Sigmoid colon (tissue), 7 donors: ENCODE measurements around the gene PAX5. TPM values are rescaled to one million over a fixed set of nuclear protein-coding genes. Genes with fewer than 3 reads are reported as not detected.

ENCODE experiments used
- DNase-seq: peaks from one replicate; pipeline ENCODE4 v3.0.0-alpha.2; 2019
- H3K27ac ChIP-seq, 4 donors: fragments of 200-600 bp; sonication (generic); one replicate each; pipeline ENCODE4 v1.5.1; 2016 to 2019; ENCODE audit warnings: mild to moderate bottlenecking in 1 of 4
- H3K27me3 ChIP-seq, 3 donors: fragments of 200-600 bp; sonication (generic); one replicate each; pipeline ENCODE4 v1.5.1; 2019; ENCODE audit warnings: mild to moderate bottlenecking in 1 of 3
- H3K36me3 ChIP-seq, 4 donors: fragments of 200-600 bp; sonication (generic); one replicate each; pipeline ENCODE4 v1.5.1; 2016 to 2019
- H3K4me1 ChIP-seq, 4 donors: fragments of 200-600 bp; sonication (generic); one replicate each; pipeline ENCODE4 v1.5.1; 2017 to 2019
- H3K4me3 ChIP-seq, 4 donors: fragments of 200-600 bp; sonication (generic); one replicate each; pipeline ENCODE4 v1.5.1; 2017 to 2019; ENCODE audit warnings: mild to moderate bottlenecking in 2 of 4, moderate library complexity in 1 of 4
- H3K9me3 ChIP-seq, 4 donors: fragments of 200-600 bp in 3 of 4; sonication (generic) in 3 of 4; one replicate each; pipeline versions ENCODE4 v1.5.1 to v1.6.1; 2013 to 2019
- EP300 ChIP-seq, 4 donors: sonication (generic); formaldehyde crosslinking; IDR thresholded peaks; one replicate each; pipeline ENCODE4 v1.6.1; 2017; ENCODE audit warnings: antibody characterized with exemption in 4 of 4
- POLR2A ChIP-seq, 2 donors: fragments of 450-650 bp; IDR thresholded peaks; one replicate each; pipeline ENCODE4 v1.6.1; 2016; ENCODE audit warnings: antibody characterized with exemption in 2 of 2, mild to moderate bottlenecking in 2 of 2, moderate library complexity in 2 of 2
- POLR2AphosphoS5 ChIP-seq, 4 donors: sonication (generic); formaldehyde crosslinking; IDR thresholded peaks; one replicate each; pipeline ENCODE4 v1.6.1; 2017; ENCODE audit warnings: antibody characterized with exemption in 4 of 4
- WGBS, 2 donors: extraction: QIAGEN DNeasy Blood & Tissue Kit; methylation state at CpG; one replicate each; pipeline ENCODE4 v1.1.7; 2013; 5-methylcytosine and 5-hydroxymethylcytosine counted together
- intact Hi-C: fragments of 100-400 bp; cut with DNase I; formaldehyde crosslinking; loops from one replicate; pipeline ENCODE4 v1.15.1; 2023
- polyA plus RNA-seq, 3 donors: library from polyadenylated mRNA; stranded (reverse); fragments of 200-250 nt; gene quantifications; one replicate each; pipeline ENCODE4 v1.2.3, GENCODE V29; 2013
- total RNA-seq, 4 donors: library from RNA; depleted of rRNA; stranded (reverse); fragments of >200 nt; gene quantifications; one replicate each; pipeline ENCODE4 v1.1.0, GENCODE V29; 2016
- TF ChIP-seq, protein P1 (sequence below), 4 experiments: fragments of 450-650 bp in 3 of 4; fragments of 200-600 bp in 1 of 4; IDR thresholded peaks; one replicate each; pipeline ENCODE4 v1.5.1; 2016 to 2019; ENCODE audit warnings: antibody characterized with exemption in 4 of 4, mild to moderate bottlenecking in 3 of 4, moderate library complexity in 2 of 4
- donor health status: healthy with polysubstance abuse.
- donor health status: Bipolar disorder and iron deficiency.
- donor health status: healthy.

The PAX5 gene
- total and polyA plus RNA-seq, 7 donors: under 0.01 to 20.1 (median 0.23) TPM; not detected in 4

DNA sequence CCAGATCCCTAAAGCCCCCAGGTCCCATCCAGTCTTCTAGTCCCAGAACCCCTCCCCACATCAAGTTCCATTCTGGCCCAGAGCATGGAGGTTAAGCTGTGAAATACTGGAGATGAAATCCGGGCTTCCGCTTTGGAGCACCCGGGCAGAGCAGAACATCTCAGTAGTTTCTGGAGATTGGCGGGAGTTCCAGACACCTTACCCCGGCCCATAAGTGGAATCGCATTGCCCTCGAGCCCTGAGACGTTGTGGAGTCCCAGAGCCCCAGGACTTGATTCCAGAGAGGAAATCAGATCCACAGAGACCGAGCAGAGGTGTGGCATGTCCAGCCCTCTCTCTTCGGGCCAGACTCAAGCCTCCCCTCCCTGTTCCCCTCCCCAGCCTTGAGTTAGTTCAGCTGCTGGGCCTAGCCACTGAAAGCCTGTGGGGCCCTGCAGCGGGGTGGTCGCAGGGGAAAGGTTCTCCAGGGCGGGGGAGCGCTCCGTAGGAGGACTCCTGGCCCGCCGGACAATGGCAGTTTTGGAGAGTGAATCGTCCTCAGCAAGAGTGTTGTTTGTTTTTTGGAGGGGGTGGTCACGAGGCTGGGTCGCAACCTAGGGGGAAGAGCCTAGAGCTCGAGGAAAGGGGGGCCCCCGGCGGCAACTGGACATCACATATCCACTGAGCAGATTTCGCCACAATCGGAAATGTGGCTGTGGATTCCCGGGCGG, 1.0 kb upstream of the PAX5 start:
- Histone ChIP-seq H3K27ac (no peak overlapping the region), H3K27me3 (peaks cover 68 to 100% (median 100%) of the 10 kb centered on the region in 3 donors), H3K36me3 (no peaks in the 10 kb centered on the region), H3K4me3 (no peak overlapping the region), H3K9me3 (no peaks in the 10 kb centered on the region), H3K4me1 (peaks cover 0 to 50% (median 43%) of the 10 kb centered on the region in 4 donors)
- TF ChIP-seq, protein P1, sequence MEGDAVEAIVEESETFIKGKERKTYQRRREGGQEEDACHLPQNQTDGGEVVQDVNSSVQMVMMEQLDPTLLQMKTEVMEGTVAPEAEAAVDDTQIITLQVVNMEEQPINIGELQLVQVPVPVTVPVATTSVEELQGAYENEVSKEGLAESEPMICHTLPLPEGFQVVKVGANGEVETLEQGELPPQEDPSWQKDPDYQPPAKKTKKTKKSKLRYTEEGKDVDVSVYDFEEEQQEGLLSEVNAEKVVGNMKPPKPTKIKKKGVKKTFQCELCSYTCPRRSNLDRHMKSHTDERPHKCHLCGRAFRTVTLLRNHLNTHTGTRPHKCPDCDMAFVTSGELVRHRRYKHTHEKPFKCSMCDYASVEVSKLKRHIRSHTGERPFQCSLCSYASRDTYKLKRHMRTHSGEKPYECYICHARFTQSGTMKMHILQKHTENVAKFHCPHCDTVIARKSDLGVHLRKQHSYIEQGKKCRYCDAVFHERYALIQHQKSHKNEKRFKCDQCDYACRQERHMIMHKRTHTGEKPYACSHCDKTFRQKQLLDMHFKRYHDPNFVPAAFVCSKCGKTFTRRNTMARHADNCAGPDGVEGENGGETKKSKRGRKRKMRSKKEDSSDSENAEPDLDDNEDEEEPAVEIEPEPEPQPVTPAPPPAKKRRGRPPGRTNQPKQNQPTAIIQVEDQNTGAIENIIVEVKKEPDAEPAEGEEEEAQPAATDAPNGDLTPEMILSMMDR (IDR thresholded peaks at IDR 0.05): no peak
- TF ChIP-seq POLR2AphosphoS5 (IDR thresholded peaks at IDR 0.05) (peak in 1 of 4 donors; percentile 49), POLR2A (IDR thresholded peaks at IDR 0.05) (no peak)
- DNase-seq: no peak
- intact Hi-C loops: loop anchor here (10.0 kb wide), 1 partner anchor 80 kb away; no protein-coding TSS in a partner anchor
- WGBS, 2 donors: 5% methylated on average over 27 of the region's 27 CpGs

DNA sequence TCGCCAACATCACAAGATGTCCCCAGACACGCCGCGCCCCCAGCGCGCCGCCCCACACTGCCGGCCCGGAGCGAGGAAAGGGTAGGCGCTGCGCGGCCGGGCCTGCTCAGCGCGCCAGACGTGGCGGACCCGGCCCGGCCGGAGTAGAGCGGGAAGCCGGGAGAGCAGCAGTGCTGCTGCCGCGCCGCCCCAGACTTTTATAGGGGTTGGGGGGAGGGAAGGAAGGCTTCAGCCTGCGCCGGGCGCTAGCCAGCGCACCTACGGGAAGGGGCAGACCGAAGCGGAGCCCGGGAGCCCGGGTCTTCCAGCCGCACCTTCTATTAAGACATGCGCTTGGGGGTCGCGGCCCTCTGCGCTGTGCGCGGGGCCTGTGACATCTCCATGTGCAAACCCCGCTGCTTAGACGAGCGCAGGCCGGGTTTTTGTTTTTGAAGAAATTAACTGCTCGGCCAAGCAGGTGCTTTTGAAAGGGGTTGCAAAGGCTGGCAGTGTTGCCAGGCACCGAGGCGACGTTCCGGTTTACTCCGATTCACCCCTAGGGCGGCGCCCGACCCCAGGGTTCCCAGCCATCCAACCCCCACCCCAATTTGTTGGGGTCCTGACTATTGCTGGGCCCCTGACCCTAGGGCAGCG, 353 bp upstream of the PAX5 start:
- Histone ChIP-seq H3K36me3 (no peaks in the 10 kb centered on the region), H3K27ac (no peak overlapping the region), H3K27me3 (peaks cover 75 to 100% (median 100%) of the 10 kb centered on the region in 3 donors), H3K9me3 (no peaks in the 10 kb centered on the region), H3K4me1 (peaks cover 0 to 57% (median 50%) of the 10 kb centered on the region in 4 donors), H3K4me3 (peak overlapping the region in 2 of 4 donors; percentile 6 to 17)
- TF ChIP-seq, protein P1 (IDR thresholded peaks at IDR 0.05): no peak
- TF ChIP-seq EP300 (IDR thresholded peaks at IDR 0.05) (no peak), POLR2AphosphoS5 (IDR thresholded peaks at IDR 0.05) (peak in 3 of 4 donors; percentile 8 to 67 (median 48))
- DNase-seq: no peak
- WGBS, 2 donors: 1% methylated on average over 56 of the region's 56 CpGs
- intact Hi-C loops: loop anchor here (10.0 kb wide), 1 partner anchor 80 kb away; no protein-coding TSS in a partner anchor

DNA sequence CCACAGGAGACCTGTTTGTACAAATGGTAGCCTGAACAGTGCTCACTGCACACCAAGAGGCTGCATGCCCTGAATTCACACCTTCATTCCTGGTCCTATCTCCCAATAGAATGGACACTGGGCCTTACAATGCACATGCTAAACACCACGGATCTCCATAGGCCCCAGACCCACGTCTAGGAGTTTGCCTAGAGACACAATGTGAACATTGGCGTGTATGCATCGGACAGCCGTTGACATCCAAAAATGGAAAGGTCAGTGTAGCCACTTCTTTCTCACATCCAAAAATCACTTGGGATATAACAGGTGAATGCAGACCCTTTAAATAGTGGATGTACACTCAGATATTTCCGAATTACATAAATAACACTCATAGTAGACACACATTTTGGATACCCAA, 927 bp downstream of the PAX5 start:
- WGBS, 2 donors: 37 to 42% methylated on average over 6 of the region's 6 CpGs
- Histone ChIP-seq H3K9me3 (no peaks in the 10 kb centered on the region), H3K4me3 (no peak overlapping the region), H3K27ac (no peak overlapping the region), H3K4me1 (peaks cover 0 to 59% (median 53%) of the 10 kb centered on the region in 4 donors), H3K36me3 (no peaks in the 10 kb centered on the region), H3K27me3 (peaks cover 80 to 100% (median 100%) of the 10 kb centered on the region in 3 donors)
- intact Hi-C loops: loop anchor here (10.0 kb wide), 1 partner anchor 82 kb away; no protein-coding TSS in a partner anchor
- TF ChIP-seq POLR2AphosphoS5 (IDR thresholded peaks at IDR 0.05): no peak
- no peak for TF ChIP-seq POLR2A (IDR thresholded peaks at IDR 0.05)
- TF ChIP-seq, protein P1 (IDR thresholded peaks at IDR 0.05): no peak
- TF ChIP-seq EP300 (IDR thresholded peaks at IDR 0.05): no peak
- DNase-seq: no peak

DNA sequence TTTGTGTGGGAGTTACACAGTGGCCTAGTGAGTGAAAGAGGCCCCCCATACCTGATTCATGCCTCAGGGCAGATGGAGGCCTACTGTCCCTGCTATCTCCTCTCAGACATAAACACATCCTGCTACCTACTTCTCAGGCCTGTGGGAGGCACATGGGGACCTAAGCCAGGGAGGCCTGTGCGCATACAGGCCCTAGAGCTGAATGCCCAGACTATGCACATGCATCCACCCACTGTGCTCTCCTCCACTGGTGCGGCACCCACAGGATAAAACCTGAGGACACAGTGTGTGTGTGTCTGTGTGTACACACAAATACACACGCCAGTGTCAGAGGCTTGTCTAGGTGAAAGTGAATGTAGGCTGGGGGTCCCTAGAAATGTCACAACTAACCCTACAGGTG, 1.4 kb downstream of the PAX5 start:
- Histone ChIP-seq H3K9me3 (no peaks in the 10 kb centered on the region), H3K27ac (no peak overlapping the region), H3K4me3 (no peak overlapping the region), H3K4me1 (peaks cover 0 to 58% (median 51%) of the 10 kb centered on the region in 4 donors), H3K36me3 (no peaks in the 10 kb centered on the region), H3K27me3 (peaks cover 80 to 100% (median 100%) of the 10 kb centered on the region in 3 donors)
- TF ChIP-seq, protein P1 (IDR thresholded peaks at IDR 0.05): no peak
- TF ChIP-seq POLR2A (IDR thresholded peaks at IDR 0.05): no peak
- TF ChIP-seq POLR2AphosphoS5 (IDR thresholded peaks at IDR 0.05): no peak
- TF ChIP-seq EP300 (IDR thresholded peaks at IDR 0.05): no peak
- intact Hi-C loops: loop anchor here (10.0 kb wide), 1 partner anchor 82 kb away; no protein-coding TSS in a partner anchor
- 52 to 67% methylated on average over 3 of the region's 3 CpGs for WGBS, 2 donors
- no peak for DNase-seq
